Activated CD8-positive, alpha-beta memory T cell treated with anti-CD3 and anti-CD28 coated beads, Interleukin-2, amount 50 U/mL, for 4 hours (primary cell): ENCODE measurements around the gene MAB21L4.

ENCODE experiments used
- DNase-seq: peaks from one replicate; pipeline ENCODE4 v3.0.0-alpha.2; 2020

The MAB21L4 gene

GRCh38 chr2:240895656-240896388 lies at the start of gene MAB21L4:
TSS of gene MAB21L4 (minus strand) at chr2:240896156. CDS start at chr2:240895997, 159 bp downstream.
- DNase-seq: no peak

GRCh38 chr2:240936106-240936505 lies 40.1 kb upstream of the MAB21L4 start:
- no peak for DNase-seq

DNA sequence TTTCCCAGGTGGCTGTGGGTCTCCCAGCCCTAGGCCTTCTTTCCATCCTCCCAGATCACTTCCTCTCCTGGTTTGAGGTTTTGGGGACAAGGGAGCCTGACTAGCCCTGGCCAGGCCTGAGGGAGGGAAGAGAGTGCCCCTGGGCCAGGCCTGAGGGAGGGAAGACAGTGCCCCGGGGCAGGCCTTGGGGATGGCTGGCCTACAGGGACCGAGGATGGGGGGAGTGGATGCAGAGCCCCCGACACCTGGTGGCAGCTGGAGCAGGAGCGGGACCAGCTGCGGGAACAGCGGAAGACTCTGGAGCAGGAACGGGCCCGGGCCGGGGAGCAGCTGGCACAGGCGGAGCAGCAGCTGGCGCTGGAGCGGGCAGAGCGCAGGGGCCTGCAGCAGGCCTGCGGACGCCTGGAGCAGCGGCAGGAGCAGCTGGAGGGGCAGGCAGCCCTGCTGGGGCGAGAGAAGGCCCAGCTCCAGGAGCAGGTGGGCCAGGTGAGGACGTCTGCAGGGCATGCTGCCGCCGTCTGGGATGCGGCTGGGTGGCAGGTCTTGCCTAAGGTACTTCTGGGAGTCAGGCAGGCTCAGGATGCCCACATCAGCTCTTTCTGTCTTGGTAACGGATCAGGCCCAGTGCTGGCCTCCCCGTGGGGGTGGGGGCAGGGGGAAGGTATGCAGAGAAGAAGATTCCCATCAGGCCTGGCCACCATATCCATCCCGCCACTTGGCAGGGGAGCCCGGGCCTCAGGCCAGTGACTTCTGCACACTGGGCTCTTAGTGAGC lies 39.3 kb upstream of the MAB21L4 start:
- peak; percentile 11 for DNase-seq

GRCh38 chr2:240934701-240935102 lies 38.7 kb upstream of the MAB21L4 start:
- DNase-seq: peak; percentile 9

DNA sequence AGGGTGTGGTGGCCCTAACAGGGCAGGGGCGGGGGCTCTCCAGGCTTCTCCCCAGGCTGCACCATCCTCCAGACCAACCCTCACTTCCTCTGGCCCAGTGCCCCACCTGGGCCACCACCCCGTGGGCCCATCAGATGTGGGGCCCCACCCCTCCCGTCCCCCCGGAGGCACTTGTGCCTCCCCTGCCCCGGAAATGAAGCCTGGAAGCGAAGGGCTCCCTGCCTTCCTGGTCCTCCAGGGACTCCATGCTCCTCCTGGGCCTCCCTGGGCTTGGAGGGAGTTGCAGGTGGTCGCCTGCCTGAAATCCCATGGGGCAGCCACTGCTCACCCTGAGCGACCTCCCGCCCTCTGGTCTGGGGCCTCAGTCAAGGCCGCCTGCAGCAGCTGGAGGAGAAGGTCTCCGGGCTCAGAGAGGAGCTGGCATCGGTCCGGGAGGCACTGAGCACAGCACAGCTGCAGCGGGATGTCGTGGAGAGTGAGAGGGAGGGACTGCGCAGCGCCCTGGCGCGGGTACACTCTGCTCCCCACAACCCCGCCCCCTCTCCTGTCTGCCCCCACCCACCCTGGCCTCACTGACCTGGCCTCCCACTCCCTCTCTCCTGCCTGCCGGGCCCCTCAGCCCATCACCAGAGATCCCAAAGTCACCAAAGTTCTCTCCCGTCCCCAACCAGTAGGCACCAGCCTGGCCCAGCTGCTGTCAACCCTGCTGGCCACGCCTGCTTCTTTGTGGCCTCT lies 38.2 kb upstream of the MAB21L4 start:
- DNase-seq: peak; percentile 12

DNA sequence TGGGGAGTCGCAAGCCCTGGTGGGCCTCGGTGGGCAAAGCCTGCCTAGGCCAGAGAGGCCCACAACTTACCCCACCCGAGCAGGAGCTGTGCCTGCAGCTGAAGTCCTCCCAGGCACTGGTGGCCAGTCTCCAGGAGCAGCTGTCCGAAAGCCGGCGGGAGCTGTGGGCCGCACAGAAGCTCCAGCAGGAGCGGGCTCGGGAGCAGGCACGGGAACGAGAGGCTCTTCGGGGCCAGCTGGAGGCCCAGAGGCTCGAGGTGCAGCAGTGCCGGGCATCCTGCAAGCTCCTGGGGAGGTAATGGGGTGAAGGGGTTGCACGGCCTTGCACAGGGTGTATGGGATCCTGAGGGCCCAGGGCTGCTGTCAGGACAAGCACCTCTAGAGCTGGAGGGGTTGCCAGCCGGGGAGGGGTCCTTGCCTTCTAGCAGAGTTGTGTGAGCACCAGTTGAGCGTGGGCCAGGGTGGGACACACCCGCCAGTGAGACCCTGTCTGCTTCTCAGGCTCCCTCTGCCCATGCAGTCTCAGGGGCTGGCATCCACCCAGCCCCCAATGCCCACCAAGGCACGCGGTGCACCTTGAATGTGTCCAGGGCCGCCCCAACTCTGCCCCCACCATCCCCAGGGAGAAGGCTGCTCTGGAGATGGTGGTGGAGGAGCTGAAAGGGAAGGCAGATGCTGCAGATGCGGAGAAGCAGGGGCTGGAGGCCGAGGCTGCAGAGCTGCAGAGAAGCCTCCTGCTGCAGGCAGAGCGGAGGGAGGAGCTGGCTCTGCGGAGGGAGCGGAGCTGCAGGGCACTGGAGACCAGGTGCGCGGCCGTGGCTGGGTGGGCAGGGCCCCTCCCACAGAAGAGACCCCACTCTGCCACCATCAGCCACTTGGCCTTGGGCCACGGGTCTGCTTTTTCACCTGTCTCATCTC lies 37.4 kb upstream of the MAB21L4 start:
- peak; percentile 9 for DNase-seq

DNA sequence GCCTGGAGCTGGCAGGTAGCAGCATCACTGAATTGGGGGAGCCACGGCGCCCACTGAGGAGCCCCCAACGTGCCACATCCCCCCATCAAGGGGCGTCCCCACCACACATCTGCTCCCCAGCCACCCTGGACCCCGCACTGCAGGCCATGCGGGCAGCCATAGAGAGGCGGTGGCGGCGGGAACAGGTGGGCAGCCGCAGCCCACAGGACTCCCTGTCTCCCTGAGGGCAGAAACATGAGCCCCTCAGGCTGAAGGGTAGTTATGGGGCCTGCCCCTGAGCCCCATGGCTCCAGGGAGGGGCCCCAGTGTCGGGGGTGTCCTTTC lies 36.7 kb upstream of the MAB21L4 start:
- peak; percentile 4 for DNase-seq

GRCh38 chr2:240932001-240932723 lies 36.2 kb upstream of the MAB21L4 start:
- peak; percentile 8 for DNase-seq

DNA sequence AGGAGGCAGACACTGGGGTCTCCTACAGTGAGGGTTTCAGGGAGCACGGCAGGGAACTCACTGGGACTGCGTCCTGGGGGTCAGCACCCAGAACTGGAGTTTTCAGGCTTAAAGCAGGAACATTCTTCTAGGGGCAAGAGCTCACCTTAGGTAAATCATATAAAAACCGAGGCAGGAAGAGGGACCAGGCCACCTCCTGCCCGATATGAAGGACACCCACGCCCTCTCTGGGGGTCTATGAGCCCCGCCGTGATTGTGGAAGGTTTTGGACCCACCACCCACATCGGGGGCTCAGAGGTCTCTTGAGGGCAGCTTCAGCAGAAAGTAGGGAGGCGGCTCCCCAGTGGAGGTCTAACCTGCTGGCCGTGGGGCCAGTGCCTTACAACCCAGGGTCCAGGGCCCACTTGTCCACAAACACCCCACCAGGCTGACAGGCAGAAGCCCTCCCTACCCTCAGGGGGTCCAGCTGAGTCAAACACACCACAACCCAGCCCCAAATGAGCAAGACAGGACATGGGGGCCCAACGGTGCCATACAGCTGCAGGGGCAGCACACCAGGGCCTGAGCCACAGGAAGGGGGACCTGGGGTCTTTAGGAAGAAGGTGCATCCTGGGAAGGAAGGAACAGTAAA lies 35.5 kb upstream of the MAB21L4 start:
- DNase-seq: peak; percentile 5

GRCh38 chr2:240930631-240931318 lies 34.8 kb upstream of the MAB21L4 start:
- peak; percentile 6 for DNase-seq

DNA sequence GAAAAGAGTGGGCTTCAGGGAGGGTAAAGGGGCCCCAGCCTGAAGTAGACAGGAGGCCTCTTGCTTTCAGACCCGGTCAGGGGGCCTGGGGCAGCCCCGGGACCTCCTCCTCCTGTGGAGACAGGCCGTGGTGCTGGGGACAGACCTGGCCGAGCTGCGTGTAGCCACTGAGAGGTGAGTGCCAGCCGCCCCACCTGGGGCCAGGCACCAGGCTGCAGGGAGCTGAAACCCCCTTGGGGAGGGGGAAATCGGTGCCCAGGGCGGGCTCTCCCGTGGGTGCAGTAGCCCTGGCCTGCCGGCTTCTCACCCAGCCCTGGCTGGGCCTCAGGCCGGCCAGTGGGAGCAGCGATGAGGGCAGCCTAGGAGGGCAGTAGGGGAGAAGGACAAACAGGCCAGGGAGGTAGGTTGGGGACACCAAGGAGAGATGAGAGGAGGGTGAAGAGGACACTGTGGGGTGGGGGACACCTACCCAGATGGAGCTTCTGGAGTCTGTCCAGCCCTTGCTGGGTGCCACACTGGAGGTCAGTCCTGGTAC lies 34.2 kb upstream of the MAB21L4 start:
- DNase-seq: peak; percentile 10

GRCh38 chr2:240929364-240930095 lies 33.6 kb upstream of the MAB21L4 start:
- DNase-seq: peak; percentile 12

DNA sequence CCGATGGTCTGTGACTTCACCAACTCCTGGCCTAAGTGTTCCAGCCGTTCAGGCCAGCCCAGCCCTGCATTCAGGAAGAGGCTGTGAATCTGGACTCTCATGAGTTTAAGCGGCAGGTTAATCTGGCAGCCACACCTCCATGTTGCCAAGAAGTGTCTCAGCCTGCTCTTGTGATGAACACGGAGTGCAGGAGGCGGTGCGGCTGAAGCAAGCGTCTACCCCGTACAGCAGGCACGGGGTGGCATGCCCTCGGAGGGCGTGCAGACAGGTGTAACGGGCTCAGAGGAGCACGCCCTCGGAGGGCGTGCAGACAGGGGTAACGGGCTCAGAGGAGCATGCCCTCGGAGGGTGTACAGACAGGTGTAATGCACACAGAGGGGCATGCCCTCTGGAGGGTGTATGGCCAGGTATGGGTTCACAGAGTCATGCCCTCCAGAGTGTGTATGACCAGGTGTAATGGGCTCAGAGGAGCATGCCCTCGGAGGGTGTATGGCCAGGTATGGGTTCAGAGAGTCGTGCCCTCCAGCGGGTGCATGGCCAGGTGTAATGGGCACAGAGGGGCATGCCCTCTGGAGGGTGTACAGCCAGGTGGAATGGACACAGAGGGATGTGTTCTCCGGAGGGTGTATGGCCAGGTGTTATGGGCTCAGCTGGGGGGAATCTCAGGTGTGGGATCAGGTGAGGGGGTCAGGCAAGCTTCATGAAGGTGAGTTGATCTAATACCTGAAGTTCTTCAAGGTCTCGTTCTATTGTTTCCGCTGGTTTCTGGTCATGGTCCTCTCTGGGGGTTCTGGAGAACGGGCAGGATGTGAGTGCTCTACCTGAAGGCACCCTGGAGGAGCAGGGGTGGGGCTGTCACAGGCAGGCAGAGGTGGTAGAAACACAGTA lies 32.8 kb upstream of the MAB21L4 start:
- peak; percentile 6 for DNase-seq

- DNase-seq: no peak
These were observed 31.4 kb upstream of the MAB21L4 start for GRCh38 chr2:240927390-240927781.

DNA sequence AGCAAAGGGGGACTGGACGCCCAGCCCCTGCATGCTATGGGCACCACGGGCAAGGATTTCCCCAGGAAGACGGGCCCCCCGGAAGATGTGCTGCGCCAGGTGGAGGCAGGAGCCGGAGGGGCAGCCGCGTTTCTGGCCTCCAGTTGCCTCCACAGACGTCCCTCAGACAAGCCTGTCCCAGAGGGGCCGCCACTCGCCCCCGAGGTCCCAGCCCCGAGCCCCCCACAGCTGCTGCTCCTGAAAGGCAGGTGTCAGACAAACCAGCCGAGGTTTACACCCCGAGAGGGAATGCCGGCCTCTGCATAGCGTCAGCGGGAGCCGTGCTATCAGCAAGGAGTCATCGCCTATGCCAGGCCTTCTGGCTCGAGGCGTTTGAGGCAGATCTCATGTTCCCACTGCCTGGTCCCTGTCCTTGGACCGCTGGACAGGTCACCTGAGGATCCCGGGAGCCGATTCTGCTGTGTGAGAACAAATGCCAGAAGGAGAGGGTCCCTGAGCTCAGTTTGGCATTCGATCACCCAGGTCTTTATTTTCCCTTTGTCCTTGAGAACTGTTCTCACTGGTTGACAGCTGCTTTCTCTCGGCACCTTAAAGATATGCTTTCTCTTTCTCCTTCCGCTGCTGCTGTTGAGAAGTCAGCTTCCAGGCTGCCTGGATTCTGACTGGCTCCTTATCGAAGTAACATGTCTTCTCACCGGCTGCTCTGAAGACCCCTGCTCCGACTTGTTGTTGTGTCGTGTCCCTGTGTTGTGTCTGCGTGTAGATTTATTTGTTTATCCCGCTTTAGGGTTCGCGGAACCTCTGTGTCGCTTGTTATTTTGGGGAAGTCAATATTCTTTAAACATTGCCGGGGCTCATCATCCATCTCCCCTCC lies 30.8 kb upstream of the MAB21L4 start:
- DNase-seq: peak; percentile 11

DNA sequence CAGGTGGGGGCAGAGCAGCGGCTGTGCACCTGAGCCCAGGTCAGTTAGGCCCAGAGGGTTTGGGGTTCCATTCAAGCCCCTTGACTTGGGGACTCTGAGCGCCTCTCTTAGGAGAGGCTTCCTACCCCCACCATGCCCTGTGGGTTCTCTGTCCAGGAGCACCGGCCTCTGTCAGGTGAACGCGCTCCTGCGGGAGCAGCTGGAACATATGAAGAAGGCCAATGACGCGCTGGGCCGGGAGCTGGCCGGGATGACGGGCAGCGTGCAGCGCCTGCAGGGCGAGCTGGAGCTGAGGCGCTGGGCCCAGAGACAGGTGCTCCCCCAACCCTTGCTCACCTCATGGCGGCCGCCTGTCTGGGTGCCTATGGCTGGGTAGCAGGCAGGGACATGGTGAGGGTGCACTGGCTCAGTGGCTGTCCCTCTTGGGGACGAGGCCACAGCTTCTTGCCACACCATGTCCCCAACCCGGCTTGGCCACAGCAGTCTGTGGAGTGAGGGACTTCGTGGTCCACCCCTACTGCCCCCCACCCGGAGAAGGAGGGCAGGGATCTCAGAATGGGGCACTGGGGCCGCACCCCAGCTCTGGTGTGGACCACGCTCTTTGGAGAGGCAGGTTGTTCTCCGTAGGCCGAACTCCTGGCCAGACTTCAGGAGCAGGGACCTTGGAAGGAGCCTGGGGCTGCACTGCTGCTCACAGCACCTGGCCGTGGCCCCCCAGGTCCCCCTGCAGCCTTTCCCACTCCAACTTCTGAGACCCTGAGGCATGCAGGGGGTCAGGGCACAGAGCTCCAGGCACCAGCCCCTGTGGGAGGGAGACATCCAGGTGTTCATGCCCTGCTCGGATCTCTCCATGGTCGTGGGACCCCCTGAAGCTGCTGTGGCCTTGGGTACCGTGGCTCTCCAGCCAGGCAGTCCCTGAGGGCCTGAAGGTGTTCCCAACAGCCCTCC lies 29.9 kb upstream of the MAB21L4 start:
- peak; percentile 11 for DNase-seq
